Hepatic stellate cell (primary cell): ENCODE results near the gene CHD5.

Source experiments
- DNase-seq: peaks from one replicate; pipeline ENCODE4 v3.0.0; 2011; ENCODE audit warnings: low spot score

Gene CHD5

DNA sequence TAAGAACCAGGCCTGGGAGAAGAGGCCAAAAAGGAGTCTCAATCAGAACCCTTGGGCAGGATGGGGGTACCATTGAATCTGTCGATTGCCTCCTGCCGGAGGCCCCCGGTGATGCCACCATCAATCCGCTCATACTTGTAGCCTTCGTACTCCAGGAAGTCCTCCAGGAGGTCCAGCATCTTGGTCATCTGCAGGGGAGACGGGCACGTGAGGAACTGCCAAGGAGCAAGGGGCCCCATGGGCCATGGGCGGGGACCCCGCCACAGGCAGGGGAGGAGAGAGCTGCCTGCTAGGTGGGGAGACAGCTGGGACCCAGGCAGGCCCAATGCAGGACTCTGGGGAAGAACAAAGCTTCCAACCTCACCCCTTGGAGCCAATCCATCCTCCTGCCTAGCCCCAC, 48.6 kb downstream of the CHD5 start:
- no peak for DNase-seq

DNA sequence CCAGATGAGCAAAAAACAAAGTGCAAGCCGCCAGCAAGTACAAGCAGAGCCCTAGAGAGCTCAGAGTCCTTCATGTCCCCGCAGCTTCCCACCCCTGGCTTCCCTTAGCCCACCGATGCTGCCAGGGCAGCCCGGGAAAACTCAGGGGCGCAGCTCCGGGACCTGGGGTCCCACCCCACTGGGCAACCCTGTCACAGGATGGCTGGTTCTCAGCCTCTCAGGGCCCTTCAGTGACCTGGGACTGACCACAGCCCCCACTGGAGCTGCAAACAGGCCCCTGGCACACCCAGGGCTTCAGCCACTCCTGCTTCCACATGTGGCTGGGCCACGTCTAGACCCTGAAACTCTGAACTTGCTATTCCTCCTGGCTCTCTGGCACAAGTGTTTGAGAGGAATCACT, 49.5 kb downstream of the CHD5 start:
- no peak for DNase-seq

DNA sequence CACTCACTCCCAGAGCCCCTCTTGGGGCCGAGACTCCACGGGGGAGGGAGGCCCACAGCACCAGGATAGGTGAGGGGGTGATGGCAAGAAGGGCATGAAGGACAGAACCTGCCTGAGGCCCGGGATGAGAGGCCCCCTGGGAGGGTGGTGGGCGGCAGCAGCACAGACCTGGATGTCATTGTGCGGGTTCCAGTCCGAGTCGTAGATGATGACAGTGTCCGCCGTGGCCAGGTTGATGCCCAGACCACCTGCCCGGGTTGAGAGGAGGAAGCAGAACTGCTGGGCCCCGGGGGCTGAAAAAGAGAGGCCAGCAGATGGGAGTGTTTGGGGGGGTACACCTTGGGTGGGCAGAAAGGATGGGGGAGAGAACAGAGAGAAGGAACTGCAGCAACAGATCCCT, 50.1 kb downstream of the CHD5 start:
- DNase-seq: no peak

DNA sequence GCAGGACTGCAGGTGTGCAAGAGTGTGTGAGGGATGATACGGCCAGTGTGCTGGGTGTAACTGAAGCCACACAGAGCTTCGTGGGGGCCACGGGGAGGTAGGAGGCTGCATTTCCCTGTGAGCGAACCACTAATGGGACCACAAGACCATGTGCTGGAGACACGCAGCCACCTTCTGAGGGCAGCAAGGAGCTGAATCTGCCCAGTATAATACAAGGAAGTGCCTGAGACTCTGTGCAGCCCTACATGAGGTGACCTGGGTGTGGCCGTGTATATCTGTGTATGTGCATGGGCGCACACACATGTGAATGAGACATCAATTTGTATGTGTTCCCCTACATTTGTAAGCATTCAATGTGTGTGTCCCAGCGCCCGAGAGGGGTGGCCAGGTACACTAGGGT, 50.8 kb downstream of the CHD5 start:
- DNase-seq: no peak

DNA sequence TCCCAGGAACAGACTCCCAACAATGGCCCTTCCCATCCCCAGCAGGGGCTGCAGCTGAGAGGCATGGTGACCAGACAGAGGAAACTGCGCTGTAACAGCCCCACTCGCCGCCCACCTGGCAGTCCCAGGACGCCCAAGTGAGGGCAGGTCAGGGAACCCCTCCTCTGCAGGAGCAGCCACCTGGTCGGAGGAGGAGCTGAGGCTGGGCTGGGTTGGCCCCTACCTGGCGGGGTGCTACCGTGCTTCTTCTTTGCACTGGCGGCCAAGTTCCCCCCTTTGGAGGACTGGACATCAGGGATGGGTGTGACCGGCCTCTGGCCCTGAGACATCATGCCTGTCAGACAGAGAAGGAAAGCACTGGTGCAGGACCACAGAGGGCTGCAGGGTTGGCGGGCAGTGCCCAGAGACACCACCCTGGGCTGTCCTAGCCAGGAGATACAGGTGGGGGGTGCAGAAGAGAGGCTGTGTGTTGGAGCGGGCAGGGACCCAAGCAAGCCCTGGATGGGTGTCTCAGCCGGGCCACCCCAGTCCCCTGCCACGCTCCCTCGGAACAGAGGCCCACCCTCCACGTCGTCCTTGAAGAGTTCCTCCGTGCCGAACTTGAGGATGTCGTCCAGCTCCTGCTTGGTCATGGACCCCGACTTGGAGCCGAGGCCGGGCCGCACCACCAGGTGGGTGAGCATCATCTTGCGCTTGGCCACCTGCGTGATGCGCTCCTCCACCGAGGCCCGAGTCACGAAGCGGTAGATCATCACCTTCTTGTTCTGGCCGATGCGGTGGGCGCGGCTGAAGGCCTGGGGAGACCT, 51.6 kb downstream of the CHD5 start:
- DNase-seq: no peak

DNA sequence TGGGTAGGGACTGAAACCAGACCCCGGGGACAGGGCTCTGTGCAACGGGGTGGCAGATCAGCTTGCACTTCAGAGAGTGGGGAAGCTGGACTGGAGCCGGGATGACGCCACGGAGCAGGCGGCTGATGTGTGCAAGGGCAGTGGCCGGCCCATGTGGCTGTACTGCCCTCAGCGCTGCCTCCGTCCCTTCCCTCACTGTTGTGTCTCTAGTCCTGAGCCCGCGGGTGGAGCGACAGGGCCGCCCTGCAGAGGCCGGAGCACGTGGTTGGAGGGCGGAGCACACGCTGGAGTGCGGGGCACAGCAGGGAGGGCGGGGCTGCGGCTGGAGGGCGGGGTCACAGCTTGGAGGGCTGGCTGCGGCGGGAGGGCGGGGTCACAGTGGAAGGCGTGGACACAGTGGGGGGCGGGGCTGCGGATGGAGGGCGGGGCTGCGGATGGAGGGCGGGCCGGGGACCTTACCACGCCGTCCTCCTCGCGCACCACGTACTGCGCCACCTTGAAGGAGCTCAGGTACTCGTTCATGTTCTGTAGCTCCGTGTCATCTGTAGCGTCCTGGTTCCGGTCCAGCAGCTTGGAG, 52.4 kb downstream of the CHD5 start:
- peak; percentile 65 for DNase-seq

DNA sequence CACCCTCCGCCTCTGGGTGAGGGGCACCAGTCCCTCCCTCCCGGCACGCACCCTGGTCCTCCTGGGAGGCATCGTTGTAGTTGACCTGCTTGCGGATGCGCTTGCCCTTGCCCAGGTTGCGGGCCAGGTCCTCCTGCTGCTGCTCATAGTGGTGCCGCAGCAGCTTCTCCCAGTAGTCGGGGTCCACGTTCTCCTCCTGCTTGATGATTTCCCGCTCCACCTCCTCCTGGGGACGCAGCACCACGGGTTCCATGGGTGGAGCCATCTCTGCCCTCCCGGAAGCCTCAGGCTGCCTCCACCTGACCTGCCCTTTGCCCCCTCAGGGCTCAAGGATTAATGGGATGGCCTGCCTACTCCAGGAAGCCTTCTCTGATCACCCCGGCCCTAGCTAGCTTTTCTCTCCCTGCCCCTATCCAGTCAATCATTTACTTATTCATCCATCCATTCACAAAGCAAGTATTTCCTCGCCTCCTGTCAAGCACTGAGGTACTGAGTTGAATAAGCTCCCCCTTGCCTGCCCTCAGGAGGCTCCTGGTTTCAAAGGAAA, 53.5 kb downstream of the CHD5 start:
- no peak for DNase-seq

DNA sequence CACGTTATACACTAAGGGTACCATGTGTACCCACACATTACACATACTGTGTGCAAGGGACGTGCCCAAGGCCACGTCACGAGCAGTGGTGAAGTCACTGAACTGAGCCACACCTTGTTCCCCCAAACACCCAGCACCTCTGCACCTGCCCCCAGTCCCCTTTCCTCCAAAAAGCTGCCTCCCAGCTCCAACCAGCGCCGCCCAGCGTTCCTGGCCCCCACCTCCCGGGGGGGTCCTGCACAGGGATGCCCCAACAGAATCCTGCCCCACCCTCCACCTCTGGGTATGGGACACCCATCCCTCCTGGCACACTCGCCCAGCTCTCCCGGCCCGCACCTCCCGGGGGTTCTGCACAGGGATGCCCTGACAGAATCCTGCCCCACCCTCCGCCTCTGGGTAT, 54.1 kb downstream of the CHD5 start:
- DNase-seq: no peak

DNA sequence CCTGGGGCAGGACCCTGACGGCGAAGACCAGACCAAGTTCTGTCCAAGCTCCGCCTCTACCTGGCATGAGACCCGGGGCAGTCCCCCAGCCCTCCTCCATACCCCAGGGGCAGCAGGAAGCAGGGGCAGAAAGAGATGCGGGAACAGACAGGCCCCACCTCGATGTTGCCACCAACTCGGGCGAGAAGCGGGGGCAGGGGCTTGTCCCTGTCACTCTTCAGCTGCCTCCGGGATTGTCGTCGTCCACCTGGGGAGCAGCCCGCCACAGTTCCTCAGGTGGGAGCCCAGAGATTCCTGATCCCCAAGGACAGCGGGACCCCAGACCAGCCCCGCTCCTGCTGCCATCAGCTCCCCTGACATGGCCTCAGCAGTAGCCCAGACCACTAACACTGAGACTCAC, 54.8 kb downstream of the CHD5 start:
- DNase-seq: no peak

DNA sequence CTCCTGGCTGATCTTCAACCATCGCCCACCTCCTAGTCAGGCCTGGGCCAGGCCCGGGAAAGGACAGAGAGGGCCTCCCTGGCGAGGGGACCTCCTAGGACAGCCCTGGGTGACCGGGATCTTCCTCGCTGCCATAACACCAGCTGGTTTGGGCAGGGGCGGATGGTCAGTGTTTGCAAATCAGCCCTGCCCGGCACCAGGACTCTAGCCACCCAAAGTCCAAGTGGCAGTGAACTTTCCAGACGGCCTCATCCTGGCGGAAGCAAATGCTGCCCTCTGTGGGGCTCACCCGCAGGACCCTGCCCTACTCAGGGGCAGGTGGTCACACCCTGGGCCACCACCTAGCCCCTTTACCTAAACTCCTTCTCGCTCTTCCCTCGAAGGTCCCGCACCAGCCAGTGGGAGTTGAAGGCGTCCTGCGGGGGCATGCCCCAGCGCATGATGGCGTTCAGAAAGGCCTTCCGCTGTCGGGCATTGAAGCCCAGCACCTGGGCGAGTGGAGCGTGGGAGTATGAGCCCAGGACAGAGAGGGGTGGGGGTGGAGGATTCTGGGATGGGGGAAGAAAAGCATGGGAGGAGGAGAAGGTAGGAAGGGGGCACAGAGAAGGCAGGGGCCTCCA, 55.3 kb downstream of the CHD5 start:
- no peak for DNase-seq

DNA sequence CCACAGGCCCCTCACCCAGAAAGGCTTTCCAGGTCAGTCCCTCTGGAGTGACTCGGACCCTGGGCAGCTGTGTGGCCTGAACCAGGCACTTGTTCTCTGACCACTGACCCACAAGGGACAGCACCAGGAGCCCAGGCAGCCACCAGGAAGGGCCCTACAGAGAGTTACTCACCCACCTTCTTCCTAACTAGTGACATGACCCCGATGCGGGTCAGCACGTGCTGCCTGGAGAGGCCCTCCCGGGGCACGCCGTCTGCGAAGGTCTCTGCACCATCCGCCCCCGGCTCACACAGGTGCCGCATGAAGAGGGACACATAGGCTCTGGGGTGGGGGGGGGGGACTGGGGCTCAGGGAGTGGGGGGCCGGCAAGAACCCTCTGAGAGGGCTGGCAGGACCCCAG, 55.8 kb downstream of the CHD5 start:
- DNase-seq: no peak

DNA sequence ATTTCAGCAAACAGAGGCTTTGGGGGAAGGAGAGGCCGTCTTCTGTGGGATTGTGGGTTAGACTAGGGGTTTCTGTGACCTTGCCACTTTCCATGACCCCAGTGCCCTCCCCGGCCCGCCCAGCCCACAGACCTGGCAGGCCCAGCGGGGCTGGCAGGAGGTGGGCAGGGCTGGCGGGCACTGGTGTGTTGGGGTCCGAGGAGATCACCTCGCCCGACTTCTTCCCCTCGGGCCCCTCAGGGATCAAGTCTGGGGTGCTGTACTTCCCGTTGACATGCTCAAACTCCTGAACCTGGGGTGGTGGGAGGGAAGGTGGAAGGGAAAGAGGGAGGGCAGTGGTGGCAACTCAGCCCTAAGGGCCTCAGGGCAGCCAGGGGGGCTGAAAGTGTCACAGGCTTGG, 56.3 kb downstream of the CHD5 start:
- no peak for DNase-seq

DNA sequence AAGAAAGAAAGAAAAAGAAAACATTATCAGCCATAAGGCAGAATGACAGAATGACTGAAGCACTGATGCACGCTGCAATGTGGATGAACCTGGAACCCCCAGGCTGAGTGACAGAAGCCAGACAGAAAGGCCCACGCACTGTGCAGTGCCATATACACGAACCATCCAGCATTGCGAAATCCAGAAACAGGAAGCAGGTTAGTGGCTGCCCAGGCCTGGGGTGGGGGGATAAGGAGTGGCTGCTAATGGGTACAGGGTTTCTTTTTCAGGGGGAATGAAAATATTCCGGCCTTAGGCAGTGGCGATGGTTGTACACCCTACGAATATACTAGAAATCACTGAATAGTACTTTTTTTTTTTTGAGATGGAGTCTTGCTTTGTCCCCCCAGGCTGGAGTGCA, 57.0 kb downstream of the CHD5 start:
- DNase-seq: no peak

DNA sequence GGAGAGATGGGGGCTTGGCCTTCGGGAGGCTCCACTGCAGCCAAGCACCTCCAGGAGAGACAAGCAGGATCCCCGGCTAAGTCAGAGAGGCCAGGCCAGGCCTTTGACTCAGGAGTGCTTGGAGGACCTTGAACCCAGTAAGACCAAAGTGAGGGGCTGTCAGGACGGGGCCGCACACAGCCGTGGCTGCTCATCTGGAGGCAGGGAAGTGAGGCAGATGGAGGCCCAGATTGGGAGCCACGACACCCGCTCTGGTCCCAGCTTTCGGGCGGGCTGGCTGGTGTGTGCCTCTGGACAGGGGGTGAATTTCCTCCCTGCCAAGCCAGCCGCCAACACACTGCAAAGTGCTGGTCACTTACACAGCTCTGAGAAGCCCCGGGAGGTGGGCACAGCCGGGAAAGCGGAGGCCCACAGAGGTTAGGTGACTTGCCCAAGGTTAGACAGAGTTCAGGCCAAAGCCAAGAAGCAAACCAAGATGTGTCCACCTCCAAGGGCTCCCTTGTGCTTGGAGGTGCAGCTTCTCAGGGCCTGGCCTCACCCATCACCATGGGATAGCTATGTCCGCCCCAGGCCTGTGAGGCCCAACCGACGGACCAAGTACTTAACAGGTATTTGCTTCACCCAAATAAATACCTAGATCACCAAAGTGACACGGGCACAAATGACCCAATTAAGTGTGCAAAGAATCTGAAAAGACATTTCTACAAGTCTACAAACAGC, 58.3 kb downstream of the CHD5 start:
- DNase-seq: no peak

DNA sequence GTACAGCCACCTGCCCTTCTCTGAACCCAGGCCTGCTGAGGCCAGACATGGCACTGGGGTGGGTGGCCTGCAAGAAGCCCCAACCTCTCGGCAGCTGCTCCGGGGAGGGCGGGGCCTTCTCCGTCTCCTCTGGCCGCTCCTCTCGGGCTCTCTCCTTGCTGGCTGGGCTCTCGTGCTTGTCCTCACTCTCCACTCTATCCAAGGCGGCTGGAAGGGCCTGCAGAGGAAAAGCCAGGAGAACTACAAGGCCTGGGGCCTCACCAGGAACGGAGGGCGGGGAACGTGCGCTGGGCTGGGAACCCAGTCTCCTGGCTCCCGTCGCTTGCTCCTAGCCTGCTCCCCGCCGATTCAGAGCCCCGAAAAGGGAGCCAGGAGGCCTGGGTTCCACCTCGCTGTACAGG, 59.1 kb downstream of the CHD5 start:
- no peak for DNase-seq

DNA sequence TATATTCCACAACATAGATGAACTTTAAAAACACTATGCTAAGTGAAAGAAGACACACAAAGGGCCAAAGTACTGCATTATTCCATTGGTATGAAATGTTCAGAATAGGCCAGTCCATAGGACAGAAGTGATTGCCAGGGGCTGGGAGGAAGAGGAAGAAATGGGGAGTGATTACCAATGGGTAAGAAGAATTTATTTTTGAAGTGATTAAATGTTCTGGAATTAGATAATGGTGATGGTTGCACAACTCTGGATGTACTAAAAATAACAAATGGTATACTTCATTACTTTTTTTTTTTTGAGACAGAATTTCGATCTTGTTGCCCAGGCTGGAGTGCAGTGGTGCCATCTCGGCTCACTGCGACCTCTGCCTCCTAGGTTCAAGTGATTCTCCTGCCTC, 61.7 kb downstream of the CHD5 start:
- DNase-seq: no peak

DNA sequence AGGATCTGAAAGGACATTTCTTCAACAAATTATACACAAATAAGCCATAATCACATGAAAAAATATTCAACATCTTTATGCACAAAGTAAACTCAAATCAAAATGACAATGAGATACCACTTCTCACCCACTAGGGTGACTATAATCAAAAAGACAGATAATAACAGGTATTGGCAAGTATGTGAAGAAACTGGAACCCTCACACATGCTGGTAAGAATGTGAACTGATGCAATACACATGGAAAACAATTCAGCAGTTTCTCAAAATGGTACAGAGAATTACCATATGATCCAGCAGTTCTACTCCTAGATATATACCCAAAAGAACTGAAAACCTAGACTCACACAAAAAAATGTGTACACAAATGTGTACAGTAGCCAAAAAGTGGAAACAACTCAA, 62.5 kb downstream of the CHD5 start:
- DNase-seq: no peak

DNA sequence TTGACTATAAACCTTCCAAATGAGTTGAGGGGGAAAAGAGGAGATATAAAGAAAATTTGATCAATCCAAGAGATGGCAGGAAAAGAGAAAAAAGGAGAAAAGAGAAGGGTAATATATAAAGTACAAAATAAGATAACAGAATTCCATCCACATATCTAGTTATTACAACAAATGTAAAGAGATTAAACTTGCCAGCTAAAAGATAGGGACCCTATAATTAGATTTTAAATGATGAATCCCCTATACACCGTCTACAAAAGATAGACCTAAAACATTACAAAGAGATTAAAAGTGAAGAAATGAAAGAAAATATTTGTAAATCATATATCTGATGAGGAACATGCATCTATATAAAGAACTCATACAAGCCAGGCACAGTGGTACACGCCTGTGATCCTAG, 63.1 kb downstream of the CHD5 start:
- DNase-seq: no peak

DNA sequence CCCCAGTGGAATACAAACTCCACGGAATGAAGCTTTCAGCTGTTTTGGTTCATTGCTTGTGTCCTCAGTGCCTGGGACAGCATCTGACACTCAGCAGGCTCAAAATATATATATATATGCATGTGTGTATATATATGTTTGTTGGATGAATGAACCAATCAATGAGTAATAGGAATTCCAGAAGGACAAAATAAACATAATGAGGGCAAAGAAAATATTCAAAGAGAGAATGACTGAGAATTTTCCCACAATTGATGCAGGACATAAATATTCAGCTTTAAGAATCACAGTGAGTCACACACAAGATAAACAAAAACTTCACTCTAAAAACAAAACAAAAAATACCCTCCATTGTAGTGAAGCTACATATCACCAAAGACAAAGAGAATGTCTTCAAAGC, 64.0 kb downstream of the CHD5 start:
- DNase-seq: peak; percentile 38

DNA sequence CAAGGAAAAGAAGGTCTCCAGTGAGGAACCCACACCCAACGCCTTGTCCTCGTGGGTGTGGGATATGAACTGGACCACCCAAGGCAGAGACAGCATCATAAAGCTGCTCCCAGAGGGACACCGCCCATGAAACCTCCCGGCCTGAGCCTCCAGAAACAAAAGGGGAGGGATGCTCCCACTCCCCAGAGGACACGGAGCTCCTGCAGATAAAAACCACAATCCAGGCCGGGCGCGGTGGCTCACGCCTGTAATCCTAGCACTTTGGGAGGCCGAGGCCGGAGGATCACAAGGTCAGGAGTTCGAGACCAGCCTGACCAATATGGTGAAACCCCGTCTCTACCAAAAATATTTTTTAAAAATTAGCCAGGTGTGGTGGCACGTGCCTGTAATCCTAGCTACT, 66.4 kb downstream of the CHD5 start:
- DNase-seq: no peak

DNA sequence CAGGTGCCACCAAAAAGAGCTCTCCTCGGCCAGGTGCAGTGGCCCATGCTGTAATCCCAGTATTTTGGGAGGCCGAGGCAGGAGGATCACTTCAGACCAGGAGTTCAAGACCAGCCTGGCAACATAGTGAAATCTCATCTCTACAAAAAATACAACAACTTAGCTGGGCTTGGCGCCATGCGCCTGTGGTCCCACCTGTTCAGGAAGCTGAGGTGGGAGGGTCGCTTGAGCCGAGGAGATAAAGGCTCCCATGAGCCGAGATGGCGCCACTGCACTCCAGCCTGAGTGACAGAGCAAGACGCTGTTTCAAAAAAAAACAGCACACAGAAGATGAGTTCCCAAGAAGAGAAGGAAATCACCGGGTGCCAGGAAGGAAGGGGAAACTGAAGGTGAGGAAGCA, 67.0 kb downstream of the CHD5 start:
- no peak for DNase-seq

DNA sequence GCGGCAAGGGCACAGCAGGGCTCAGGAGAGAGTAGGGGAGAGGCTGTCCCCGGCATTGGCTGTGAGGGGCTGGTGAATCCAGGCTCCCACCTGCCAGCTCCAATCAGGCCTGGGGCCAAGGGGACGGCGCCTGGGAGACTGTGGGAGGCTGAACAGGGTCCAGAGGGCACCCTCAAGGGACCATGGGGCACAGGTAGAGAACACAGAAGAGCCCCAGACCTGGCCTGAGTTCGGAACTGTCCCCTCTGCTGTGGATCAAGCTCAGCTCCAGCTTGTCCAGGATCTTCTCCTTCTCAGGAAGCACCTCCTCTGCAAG, 67.5 kb downstream of the CHD5 start:
- no peak for DNase-seq
